Endothelial cell (in vitro differentiated cells): Measurements from ENCODE around the gene DDC. TPM values are rescaled to one million over a fixed set of nuclear protein-coding genes. Genes with fewer than 3 reads are reported as not detected.
A peak's percentile ranks its signal among the peaks of the same experiment; 100 is the strongest.

Experiments
- DNase-seq: peaks from one replicate; pipeline ENCODE4 v3.0.0; 2021; ENCODE audit warnings: low spot score
- H3K27ac Mint-ChIP-seq: one replicate; pipeline ENCODE4 v1.8.0; 2021; ENCODE audit warnings: mixed read lengths, inconsistent platforms; ENCODE audit not compliant: unreplicated experiment
- H3K27me3 Mint-ChIP-seq: one replicate; pipeline ENCODE4 v1.8.0; 2021; ENCODE audit warnings: mild to moderate bottlenecking, moderate library complexity, mixed read lengths, inconsistent platforms; ENCODE audit not compliant: unreplicated experiment
- H3K36me3 Mint-ChIP-seq: one replicate; pipeline ENCODE4 v1.8.0; 2021; ENCODE audit warnings: mild to moderate bottlenecking, low read depth, mixed read lengths, inconsistent platforms; ENCODE audit not compliant: unreplicated experiment
- H3K4me1 Mint-ChIP-seq: one replicate; pipeline ENCODE4 v1.8.0; 2021; ENCODE audit warnings: mild to moderate bottlenecking, mixed read lengths, inconsistent platforms; ENCODE audit not compliant: unreplicated experiment
- H3K4me3 Mint-ChIP-seq: one replicate; pipeline ENCODE4 v1.8.0; 2021; ENCODE audit warnings: mild to moderate bottlenecking, mixed read lengths, inconsistent platforms; ENCODE audit not compliant: unreplicated experiment
- H3K9me3 Mint-ChIP-seq: one replicate; pipeline ENCODE4 v1.8.0; 2021; ENCODE audit warnings: mixed read lengths, inconsistent platforms; ENCODE audit not compliant: unreplicated experiment
- total RNA-seq: library from RNA; stranded (reverse); fragmentation: NEBNext Ultra II Directional; extraction: Animal tissue kit (Norgen Biotek cat#: 25700); gene quantifications from one replicate; pipeline ENCODE4 v1.2.1, GENCODE V29; 2021; ENCODE audit not compliant: unreplicated experiment
- TF ChIP-seq, protein P1 (sequence below): fragments of 200-600 bp; sonication (generic); IDR thresholded peaks from one replicate; pipeline ENCODE4 v1.5.0; 2021; ENCODE audit warnings: antibody characterized with exemption; ENCODE audit not compliant: unreplicated experiment

The DDC gene
- total RNA-seq, 1 donor from 2014 or later, result not detected

DNA sequence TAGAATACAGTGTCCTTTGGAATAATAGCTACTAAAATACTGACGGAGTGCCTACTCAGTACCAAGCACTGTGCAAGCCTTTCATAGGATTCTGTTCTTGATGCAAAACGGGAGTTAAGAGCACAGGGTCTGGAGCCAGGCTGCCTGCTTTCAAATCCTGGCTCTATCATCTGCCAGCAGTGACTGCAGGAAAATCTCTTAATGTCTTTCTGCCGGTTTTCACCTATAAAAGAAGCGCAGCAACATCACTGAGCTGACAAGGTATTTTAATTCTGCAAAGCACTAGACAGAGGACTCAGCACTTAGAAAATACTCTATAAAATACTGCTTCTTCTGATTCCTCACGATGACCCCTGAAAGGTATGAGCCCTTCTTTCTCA is 115.7 kb downstream of the DDC start:
- TF ChIP-seq, protein P1, sequence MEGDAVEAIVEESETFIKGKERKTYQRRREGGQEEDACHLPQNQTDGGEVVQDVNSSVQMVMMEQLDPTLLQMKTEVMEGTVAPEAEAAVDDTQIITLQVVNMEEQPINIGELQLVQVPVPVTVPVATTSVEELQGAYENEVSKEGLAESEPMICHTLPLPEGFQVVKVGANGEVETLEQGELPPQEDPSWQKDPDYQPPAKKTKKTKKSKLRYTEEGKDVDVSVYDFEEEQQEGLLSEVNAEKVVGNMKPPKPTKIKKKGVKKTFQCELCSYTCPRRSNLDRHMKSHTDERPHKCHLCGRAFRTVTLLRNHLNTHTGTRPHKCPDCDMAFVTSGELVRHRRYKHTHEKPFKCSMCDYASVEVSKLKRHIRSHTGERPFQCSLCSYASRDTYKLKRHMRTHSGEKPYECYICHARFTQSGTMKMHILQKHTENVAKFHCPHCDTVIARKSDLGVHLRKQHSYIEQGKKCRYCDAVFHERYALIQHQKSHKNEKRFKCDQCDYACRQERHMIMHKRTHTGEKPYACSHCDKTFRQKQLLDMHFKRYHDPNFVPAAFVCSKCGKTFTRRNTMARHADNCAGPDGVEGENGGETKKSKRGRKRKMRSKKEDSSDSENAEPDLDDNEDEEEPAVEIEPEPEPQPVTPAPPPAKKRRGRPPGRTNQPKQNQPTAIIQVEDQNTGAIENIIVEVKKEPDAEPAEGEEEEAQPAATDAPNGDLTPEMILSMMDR, result no peak
- DNase-seq, result no peak
- Mint-ChIP-seq H3K4me1 (no peaks in the 10 kb centered on the region), H3K36me3 (no peaks in the 10 kb centered on the region), H3K27ac (no peak overlapping the region), H3K9me3 (no peaks in the 10 kb centered on the region), H3K4me3 (peak overlapping the region; percentile 88), H3K27me3 (peaks cover 3% of the 10 kb centered on the region)

DNA sequence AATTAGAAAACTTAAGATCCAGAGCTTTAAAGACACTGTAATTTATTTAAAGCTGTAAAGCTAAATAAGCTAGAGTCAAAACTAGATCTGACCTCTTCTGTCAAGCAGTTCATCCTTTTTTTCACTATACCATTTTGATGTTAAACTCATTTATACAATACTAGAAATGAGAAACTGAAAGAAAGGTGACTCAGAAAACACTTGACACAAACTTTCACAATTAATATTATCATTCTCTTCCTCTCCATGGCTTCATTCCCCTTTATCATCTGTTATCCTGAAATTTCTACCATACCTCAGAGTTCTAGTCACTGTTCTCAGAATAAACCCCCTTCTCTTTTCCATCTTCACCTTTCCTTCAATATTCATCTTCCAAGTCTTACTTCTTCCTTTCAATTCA is 116.4 kb downstream of the DDC start:
- Mint-ChIP-seq H3K36me3 (no peaks in the 10 kb centered on the region), H3K27ac (no peak overlapping the region), H3K4me3 (no peak overlapping the region), H3K4me1 (no peaks in the 10 kb centered on the region), H3K27me3 (peaks cover 3% of the 10 kb centered on the region), H3K9me3 (no peaks in the 10 kb centered on the region)
- DNase-seq, result no peak
- TF ChIP-seq, protein P1, result no peak

DNA sequence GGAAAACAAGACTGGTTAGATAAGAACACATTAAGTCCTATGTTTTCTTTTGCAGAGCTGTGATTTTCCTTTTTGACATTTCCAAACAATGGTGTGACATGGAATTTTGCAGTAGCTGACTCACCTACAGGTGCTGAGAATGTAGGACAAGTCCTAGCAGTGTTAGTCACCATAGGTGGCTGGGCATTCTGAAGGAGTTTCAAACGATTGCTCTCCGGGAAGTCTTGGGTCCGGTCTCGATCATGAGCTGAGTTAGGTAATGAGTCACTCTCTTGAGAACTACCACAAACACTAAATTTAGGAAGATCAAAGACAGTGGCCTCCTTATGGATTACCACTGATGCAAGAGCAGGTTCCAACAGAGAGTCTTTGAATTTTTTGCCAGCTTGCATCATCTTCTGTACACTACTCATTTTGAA is 118.7 kb downstream of the DDC start:
- Mint-ChIP-seq H3K36me3 (no peaks in the 10 kb centered on the region), H3K9me3 (no peaks in the 10 kb centered on the region), H3K27ac (no peak overlapping the region), H3K4me1 (no peaks in the 10 kb centered on the region), H3K27me3 (no peaks in the 10 kb centered on the region), H3K4me3 (no peak overlapping the region)
- DNase-seq, result no peak
- TF ChIP-seq, protein P1, result no peak

DNA sequence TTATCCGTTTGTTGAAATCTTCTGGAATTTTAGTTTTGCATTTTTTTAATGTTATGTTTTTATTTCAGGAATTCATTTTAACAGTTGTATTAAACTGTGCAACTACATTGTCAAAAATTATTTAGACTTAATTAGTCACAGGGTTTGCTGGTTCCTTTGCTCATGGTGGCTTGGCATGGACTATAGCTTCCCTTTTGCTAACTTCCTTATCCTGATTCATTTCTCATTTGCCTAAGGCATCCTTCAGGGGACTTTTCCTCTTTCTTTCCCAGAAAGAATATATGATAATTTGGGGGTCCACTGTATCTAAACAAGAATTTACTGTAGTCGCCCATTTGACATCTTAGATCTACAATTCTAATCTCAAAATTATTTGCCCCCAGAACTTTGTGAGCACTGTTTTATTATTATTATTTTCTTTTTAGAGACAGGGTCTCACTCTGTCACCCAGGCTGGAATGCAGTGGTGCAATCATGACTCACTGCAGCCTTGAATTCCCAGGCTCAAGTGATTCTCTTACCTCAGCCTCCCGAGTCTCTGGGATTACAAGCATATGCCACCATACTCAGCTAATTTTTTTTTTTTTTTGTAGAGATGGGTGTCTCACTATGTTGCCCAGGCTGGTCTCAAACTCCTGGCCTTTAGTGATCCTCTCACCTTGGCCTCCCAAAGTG is 128.9 kb downstream of the DDC start:
- Mint-ChIP-seq H3K9me3 (no peaks in the 10 kb centered on the region), H3K4me1 (no peaks in the 10 kb centered on the region), H3K27ac (no peak overlapping the region), H3K4me3 (no peak overlapping the region), H3K27me3 (peaks cover 4% of the 10 kb centered on the region), H3K36me3 (peaks cover 10% of the 10 kb centered on the region)
- DNase-seq, result no peak
- TF ChIP-seq, protein P1, result no peak

DNA sequence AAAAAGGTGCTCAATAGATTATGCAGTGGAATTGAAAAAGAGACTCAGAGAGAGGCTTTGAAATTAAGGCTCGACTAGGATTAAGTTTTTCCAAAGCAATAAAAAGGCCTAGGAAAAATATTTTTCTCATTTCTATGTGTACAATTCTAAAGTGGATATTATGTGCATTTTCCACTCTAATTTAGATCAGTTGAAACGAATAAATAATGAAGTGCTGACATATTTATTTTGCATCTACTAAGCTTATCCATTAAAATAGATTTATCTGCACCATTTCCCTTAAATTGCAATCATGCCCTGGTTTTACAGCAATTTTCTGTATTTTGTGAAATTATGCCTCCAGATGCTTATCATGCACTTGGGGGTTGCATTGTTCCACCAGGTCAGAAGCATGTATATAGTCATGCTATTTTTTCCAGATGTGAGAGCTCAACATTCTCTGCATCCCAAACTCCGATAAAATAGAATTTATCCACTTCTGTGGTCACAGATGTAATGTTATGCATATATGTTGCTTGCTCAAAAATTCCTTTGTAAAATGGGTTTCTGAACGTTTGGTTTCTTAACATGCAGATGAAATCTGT is 133.4 kb downstream of the DDC start:
- H3K4me3 Mint-ChIP-seq, result no peak overlapping the region
- no peak for DNase-seq
- H3K9me3 Mint-ChIP-seq, result no peaks in the 10 kb centered on the region
- H3K36me3 Mint-ChIP-seq, result no peaks in the 10 kb centered on the region
- H3K4me1 Mint-ChIP-seq, result no peaks in the 10 kb centered on the region
- TF ChIP-seq, protein P1, result no peak
- no peak overlapping the region for H3K27ac Mint-ChIP-seq
- peaks cover 2% of the 10 kb centered on the region for H3K27me3 Mint-ChIP-seq
